ENCODE measurements around the gene INCENP.

Gene INCENP

DNA sequence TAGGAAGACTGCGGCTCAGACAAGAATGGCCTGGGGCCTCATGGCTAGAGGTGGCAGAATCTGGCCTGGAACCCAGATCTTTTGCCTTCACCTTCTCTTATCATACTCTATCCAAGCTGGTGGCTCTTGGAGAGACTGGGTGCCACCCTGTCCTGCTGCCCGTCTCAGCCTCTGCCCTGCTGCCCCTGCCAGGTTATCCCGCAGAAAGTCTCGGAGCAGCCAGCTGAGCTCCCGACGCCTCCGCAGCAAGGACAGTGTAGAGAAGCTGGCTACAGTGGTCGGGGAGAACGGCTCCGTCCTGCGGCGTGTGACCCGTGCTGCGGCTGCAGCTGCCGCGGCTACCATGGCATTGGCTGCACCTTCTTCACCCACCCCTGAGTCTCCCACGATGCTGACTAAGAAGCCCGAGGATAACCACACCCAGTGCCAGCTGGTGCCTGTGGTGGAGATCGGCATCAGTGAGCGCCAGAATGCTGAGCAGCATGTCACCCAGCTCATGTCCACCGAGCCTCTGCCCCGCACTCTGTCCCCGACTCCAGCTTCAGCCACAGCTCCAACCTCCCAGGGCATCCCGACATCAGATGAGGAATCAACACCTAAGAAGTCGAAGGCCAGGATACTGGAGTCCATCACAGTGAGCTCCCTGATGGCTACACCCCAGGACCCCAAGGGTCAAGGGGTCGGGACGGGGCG, 5.9 kb downstream of the INCENP start:
- TF ChIP-seq, protein P1, sequence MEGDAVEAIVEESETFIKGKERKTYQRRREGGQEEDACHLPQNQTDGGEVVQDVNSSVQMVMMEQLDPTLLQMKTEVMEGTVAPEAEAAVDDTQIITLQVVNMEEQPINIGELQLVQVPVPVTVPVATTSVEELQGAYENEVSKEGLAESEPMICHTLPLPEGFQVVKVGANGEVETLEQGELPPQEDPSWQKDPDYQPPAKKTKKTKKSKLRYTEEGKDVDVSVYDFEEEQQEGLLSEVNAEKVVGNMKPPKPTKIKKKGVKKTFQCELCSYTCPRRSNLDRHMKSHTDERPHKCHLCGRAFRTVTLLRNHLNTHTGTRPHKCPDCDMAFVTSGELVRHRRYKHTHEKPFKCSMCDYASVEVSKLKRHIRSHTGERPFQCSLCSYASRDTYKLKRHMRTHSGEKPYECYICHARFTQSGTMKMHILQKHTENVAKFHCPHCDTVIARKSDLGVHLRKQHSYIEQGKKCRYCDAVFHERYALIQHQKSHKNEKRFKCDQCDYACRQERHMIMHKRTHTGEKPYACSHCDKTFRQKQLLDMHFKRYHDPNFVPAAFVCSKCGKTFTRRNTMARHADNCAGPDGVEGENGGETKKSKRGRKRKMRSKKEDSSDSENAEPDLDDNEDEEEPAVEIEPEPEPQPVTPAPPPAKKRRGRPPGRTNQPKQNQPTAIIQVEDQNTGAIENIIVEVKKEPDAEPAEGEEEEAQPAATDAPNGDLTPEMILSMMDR (IDR thresholded peaks at IDR 0.05; ENCODE audit: extremely low read depth, missing control alignments): no peak

DNA sequence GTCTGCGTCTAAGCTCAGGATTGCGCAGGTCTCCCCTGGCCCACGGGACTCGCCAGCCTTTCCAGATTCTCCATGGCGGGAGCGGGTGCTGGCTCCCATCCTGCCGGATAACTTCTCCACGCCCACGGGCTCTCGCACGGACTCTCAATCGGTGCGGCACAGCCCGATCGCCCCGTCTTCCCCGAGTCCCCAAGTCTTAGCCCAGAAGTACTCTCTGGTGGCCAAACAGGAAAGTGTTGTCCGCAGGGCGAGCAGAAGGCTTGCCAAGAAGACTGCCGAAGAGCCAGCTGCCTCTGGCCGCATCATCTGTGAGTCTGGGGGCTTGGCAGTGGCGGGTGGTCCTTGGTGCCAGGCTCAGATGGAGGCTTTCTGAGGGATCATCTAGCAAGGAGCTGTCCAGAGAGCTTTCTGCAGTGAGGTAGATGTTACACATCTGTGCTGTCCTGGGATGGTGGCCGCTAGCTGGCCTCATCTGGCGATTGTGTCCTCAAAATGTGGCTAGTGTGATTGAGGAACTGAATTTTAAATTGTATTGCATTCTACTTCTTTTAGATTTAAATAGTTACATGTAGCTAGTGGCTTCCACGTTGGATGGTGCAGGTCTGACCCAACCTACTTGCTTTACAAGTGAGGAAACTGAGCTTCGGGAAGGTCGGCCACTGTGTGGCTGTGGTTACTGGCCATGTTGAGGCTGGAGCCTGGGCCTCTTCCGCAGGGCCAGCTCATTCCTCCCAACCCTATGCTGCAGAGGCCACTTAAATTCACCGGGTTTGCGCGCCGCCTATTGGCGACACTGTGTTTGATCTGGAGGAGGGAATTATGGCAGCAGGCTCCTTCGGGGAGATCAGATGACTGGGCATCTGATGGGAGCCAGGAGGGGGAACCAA, 6.7 kb downstream of the INCENP start:
- TF ChIP-seq, protein P1 (IDR thresholded peaks at IDR 0.05; ENCODE audit: extremely low read depth, missing control alignments): no peak
- DNase-seq (ENCODE audit: low spot score): no peak

More for the DNA sequence above, 5.9 kb downstream of the INCENP start:
- DNase-seq (ENCODE audit: low spot score): no peak

DNA sequence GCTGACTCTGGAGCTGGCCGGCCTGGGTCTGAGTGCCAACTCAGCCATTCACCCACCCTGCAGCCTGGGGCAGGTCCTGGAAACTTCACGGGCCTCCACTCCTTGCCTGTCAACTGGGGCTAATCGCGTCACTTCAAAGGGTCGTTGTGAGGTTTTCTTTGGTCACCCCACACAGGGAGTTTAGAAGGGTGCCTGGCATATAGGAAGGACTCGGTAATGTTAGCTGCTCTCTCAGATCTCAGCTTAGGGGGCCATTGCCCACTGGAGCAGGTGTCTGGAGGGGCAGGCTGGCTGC, 7.3 kb downstream of the INCENP start:
- TF ChIP-seq, protein P1 (IDR thresholded peaks at IDR 0.05; ENCODE audit: extremely low read depth, missing control alignments): no peak
- DNase-seq (ENCODE audit: low spot score): no peak

DNA sequence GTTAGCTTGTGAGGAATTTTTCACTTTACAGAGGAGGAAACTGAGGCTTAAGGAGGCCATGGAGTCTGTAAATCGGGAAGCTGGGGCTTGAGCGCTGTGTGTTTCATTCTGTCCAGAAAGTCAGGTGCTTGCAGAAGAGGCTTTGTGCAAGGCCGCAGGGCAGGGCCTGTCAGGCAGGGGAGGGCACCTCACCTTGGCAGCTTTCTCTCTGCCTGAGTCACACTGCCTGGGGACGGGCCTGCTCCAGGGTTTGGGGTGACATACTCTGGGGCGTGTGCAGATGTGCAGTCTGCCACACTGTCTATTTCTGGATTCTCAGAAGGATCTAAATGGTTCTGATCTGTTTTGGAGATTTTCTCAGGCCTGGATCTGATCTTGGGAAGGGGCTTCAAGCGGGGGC, 8.4 kb downstream of the INCENP start:
- TF ChIP-seq, protein P1 (IDR thresholded peaks at IDR 0.05; ENCODE audit: extremely low read depth, missing control alignments): no peak
- no peak for DNase-seq (ENCODE audit: low spot score)

DNA sequence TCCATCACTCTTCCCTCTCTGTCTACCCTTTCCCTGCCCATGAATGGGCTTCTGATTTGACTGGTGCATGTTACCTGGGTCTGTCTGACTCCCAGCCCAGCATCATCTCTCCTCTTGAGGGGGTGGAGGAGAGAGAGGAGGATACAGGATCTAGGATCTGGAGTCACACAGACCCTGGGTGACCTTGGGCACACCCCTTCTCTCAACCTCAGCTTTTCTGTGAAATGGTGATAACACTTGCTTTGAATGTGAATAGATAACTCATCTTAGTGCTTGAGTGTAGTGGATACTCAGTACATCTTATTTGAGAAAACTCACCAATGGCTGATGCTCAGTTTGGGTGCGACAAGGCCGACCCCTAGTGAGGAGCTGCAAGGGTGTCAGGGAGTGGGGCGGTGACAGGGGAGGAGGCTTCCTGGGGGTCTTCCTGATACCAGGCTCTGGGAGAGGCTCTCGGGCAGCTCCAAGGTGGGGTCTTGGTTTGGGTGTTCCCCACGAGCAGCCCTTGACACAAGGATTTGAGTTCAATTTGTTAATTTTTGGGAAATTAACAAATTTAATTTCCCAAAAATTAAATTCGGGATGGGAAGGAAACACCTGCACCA, 9.0 kb downstream of the INCENP start:
- TF ChIP-seq, protein P1 (IDR thresholded peaks at IDR 0.05; ENCODE audit: extremely low read depth, missing control alignments): no peak
- no peak for DNase-seq (ENCODE audit: low spot score)

DNA sequence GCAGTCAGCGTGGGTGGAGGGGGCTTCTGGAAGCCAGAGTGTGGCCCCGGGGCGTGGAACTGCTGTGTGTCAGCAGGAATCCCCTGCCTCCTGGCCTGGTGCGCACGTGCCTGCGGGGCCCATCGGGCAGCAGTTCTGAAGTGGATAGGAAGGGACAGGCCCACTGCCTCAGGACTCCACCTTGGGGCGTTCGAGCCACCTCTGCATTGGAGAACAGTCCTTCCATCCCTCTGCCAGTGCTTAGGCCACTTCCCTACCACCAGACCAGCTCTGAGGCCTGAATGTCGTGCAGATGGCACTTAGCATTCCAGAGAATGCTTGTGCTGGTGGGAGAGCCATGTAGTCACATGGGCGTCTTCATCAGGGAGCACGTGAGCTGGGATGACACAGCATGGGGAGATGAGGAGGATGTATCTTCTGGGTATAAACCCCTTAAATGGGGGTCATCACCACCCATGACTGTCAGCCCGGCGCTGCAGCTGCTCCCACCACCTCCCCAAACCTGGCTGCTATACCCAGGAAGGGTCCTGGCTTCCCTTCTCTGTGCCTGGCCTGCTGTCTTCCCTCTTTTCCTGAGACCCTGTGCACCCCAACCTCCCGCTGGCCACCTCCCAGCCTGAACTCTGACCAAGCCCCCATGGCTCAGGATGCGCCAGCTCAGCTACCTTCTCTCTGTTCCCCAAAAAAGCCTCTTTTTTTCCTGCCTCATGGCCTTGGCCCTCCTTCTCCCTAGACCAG, 9.7 kb downstream of the INCENP start:
- DNase-seq (ENCODE audit: low spot score): no peak
- TF ChIP-seq, protein P1 (IDR thresholded peaks at IDR 0.05; ENCODE audit: extremely low read depth, missing control alignments): no peak
